AG09309 (cell line): ENCODE data around the gene DFFA.
"Not testable (repeated sequence)": the region's sequence is repeated elsewhere in the genome, so short reads cannot be mapped to it uniquely, and the experiment has no call there.

Experiments
- DNase-seq: peaks from one replicate; pipeline ENCODE4 v3.0.0-alpha.2; 2010; ENCODE audit warnings: low read depth
- H3K4me3 ChIP-seq: 2 replicates; pipeline ENCODE4 v1.5.1; 2011; ENCODE audit warnings: mild to moderate bottlenecking, low read depth, low read length, moderate library complexity; ENCODE audit not compliant: control insufficient read depth
- CTCF ChIP-seq: IDR thresholded peaks from 2 replicates; pipeline ENCODE4 v1.5.1; 2011; ENCODE audit warnings: mild to moderate bottlenecking, low read depth, low read length, inconsistent platforms; ENCODE audit not compliant: insufficient read depth, control insufficient read depth; ENCODE audit errors: missing control alignments

DFFA gene

GRCh38 chr1:10479296-10479695, 7.0 kb upstream of the DFFA start:
- no peak overlapping the region for H3K4me3 ChIP-seq
- no peak for TF ChIP-seq CTCF
- DNase-seq, result no peak

GRCh38 chr1:10475510-10475909, 3.2 kb upstream of the DFFA start:
- TF ChIP-seq CTCF, result no peak
- H3K4me3 ChIP-seq, result peak overlapping the region; percentile 99
- DNase-seq, result no peak

GRCh38 chr1:10474613-10475507, 2.5 kb upstream of the DFFA start, which contains the start of gene PEX14:
Gene PEX14, plus strand, starts transcription at chr1:10474950. Its CDS starts 17 bp downstream, at chr1:10474967.
- peak within 1 kb of the TSS; percentile 99 for H3K4me3 ChIP-seq
- DNase-seq, result no peak
- TF ChIP-seq CTCF, result no peak

- not testable (repeated sequence) for DNase-seq, H3K4me3 ChIP-seq
Measured at GRCh38 chr1:10474309-10474612, 1.9 kb upstream of the DFFA start.

- no peak for TF ChIP-seq CTCF
- no peak overlapping the region for H3K4me3 ChIP-seq
- DNase-seq, result no peak
Measured at GRCh38 chr1:10473145-10473765, 926 bp upstream of the DFFA start.

- DNase-seq, result no peak
- TF ChIP-seq CTCF, result no peak
- peak overlapping the region; percentile 67 for H3K4me3 ChIP-seq
Measured at GRCh38 chr1:10471411-10472219, 714 bp downstream of the DFFA start.
